Hippocampal formation (tissue), 2 donors: ENCODE data around the gene THRA.

Source experiments
- DNase-seq, 2 donors: peaks; one replicate each; lab custom pipeline; 2025; lab: John Stamatoyannopoulos, UW

The THRA gene

GRCh38 chr17:40062329-40063186 is at the start of gene THRA:
Gene THRA, plus strand, starts transcription at chr17:40062965. Its CDS starts 11,524 bp downstream, at chr17:40074489.
- peak; percentile 65 to 74 for DNase-seq

GRCh38 chr17:40014375-40014980 is 48.3 kb upstream of the THRA start:
- no peak for DNase-seq

GRCh38 chr17:40015005-40015997 is 47.5 kb upstream of the THRA start, which contains the start of gene CSF3:
Gene CSF3, plus strand, starts transcription at chr17:40015440. Its CDS starts 35 bp downstream, at chr17:40015475.
- no peak for DNase-seq

GRCh38 chr17:40015998-40016985 is 46.5 kb upstream of the THRA start:
- DNase-seq, result no peak

GRCh38 chr17:40017422-40018080 is 45.2 kb upstream of the THRA start:
- no peak for DNase-seq

- no peak for DNase-seq
Observed at GRCh38 chr17:40018211-40019121, 44.3 kb upstream of the THRA start.

- DNase-seq, result no peak
Observed at GRCh38 chr17:40019140-40019991, 43.4 kb upstream of the THRA start.

- no peak for DNase-seq
Observed at GRCh38 chr17:40020146-40020545, 42.6 kb upstream of the THRA start.

GRCh38 chr17:40021451-40021971 is 41.3 kb upstream of the THRA start:
- no peak for DNase-seq

- DNase-seq, result no peak
Observed at GRCh38 chr17:40022497-40022896, 40.3 kb upstream of the THRA start.

GRCh38 chr17:40022961-40023541 is 39.7 kb upstream of the THRA start:
- DNase-seq, result no peak

GRCh38 chr17:40023590-40024292 is 39.0 kb upstream of the THRA start:
- DNase-seq, result no peak

- no peak for DNase-seq
Observed at GRCh38 chr17:40024901-40025300, 37.9 kb upstream of the THRA start.

- DNase-seq, result no peak
Observed at GRCh38 chr17:40025559-40025958, 37.2 kb upstream of the THRA start.

- no peak for DNase-seq
Observed at GRCh38 chr17:40025991-40026815, 36.6 kb upstream of the THRA start.
